Measurements from ENCODE around the gene HTRA2. TPM values are rescaled to one million over a fixed set of nuclear protein-coding genes. Genes with fewer than 3 reads are reported as not detected.

HTRA2 gene
- total RNA-seq, 1 donor from 2014 or later = 53.1 TPM

GRCh38 chr2:74581463-74581862 is 51.7 kb downstream of the HTRA2 start:
- Mint-ChIP-seq H3K4me3 (no peak overlapping the region), H3K4me1 (peaks cover 18% of the 10 kb centered on the region), H3K27me3 (no peaks in the 10 kb centered on the region), H3K27ac (no peak overlapping the region), H3K9me3 (no peaks in the 10 kb centered on the region), H3K36me3 (ENCODE audit: low read depth) (no peaks in the 10 kb centered on the region)
- intact Hi-C loops (cut with micrococcal nuclease) = no loop called here
- POLR2A ChIA-PET = no interaction called here
- ATAC-seq (ENCODE audit: low read depth) (no peak), DNase-seq (no peak)
- no peak for TF ChIP-seq CTCF (IDR thresholded peaks at IDR 0.05)
- CTCF ChIA-PET = no interaction called here

- Mint-ChIP-seq H3K4me1 (peaks cover 11% of the 10 kb centered on the region), H3K27ac (no peak overlapping the region)
Measured at GRCh38 chr2:74582184-74582583, 52.5 kb downstream of the HTRA2 start.

More at GRCh38 chr2:74582184-74582583, 52.5 kb downstream of the HTRA2 start:
- Mint-ChIP-seq H3K9me3 (no peaks in the 10 kb centered on the region), H3K36me3 (ENCODE audit: low read depth) (no peaks in the 10 kb centered on the region), H3K27me3 (no peaks in the 10 kb centered on the region), H3K4me3 (no peak overlapping the region)
- DNase-seq (no peak), ATAC-seq (ENCODE audit: low read depth) (no peak)
- ChIA-PET POLR2A (interaction anchor here (1.0 kb wide), 1 partner anchor 28 kb away, joined by 7 read pairs; the partner anchor contains the start of gene LOXL3), CTCF (no interaction called here)
- intact Hi-C loops (cut with micrococcal nuclease) = no loop called here
- TF ChIP-seq CTCF (IDR thresholded peaks at IDR 0.05) = no peak

Other genes with a start within 250 kb of the HTRA2 start
- 5.4 and 5.9 TPM in 2 replicates for gene SLC4A5, start 186.5 kb upstream of the HTRA2 start, total RNA-seq
- gene DCTN1, start 149.6 kb upstream of the HTRA2 start, total RNA-seq = 122 and 137 TPM in 2 replicates
- gene C2orf81, start 108.3 kb upstream of the HTRA2 start, total RNA-seq = 3.9 and 5.5 TPM in 2 replicates
- 32.3 and 33.5 TPM in 2 replicates for gene WDR54, start 108.2 kb upstream of the HTRA2 start, total RNA-seq
- 8.3 and 11.6 TPM in 2 replicates for gene RTKN, start 88.0 kb upstream of the HTRA2 start, total RNA-seq
- gene INO80B, start 74.8 kb upstream of the HTRA2 start, total RNA-seq = 47.9 and 51.3 TPM in 2 replicates
- gene WBP1, start 71.5 kb upstream of the HTRA2 start, total RNA-seq = 61.4 and 65.3 TPM in 2 replicates
- gene MOGS, start 64.6 kb upstream of the HTRA2 start, total RNA-seq = 70.8 and 85.7 TPM in 2 replicates
- gene MRPL53, start 57.3 kb upstream of the HTRA2 start, total RNA-seq = 86.9 and 98.8 TPM in 2 replicates
- 29.3 and 40.4 TPM in 2 replicates for gene CCDC142, start 46.9 kb upstream of the HTRA2 start, total RNA-seq
- gene TTC31, start 46.9 kb upstream of the HTRA2 start, total RNA-seq = 41.9 and 49.1 TPM in 2 replicates
- gene LBX2, start 30.3 kb upstream of the HTRA2 start, total RNA-seq = 0.69 and 1.2 TPM in 2 replicates
- gene PCGF1, start 22.2 kb upstream of the HTRA2 start, total RNA-seq = 29.3 and 34.7 TPM in 2 replicates
- not detected in 2 replicates for gene TLX2, start 15.5 kb upstream of the HTRA2 start, total RNA-seq
- gene DQX1, start 3.7 kb upstream of the HTRA2 start, total RNA-seq = 0.51 and 0.73 TPM in 2 replicates
- gene AUP1, start 227 bp upstream of the HTRA2 start, total RNA-seq = 167 and 177 TPM in 2 replicates
- gene LOXL3, start 24.0 kb downstream of the HTRA2 start, total RNA-seq = 1.4 and 2.3 TPM in 2 replicates
- gene DOK1, start 24.8 kb downstream of the HTRA2 start, total RNA-seq = 33.8 and 35.1 TPM in 2 replicates
- gene M1AP, start 118.4 kb downstream of the HTRA2 start, total RNA-seq = not detected in 2 replicates
- gene SEMA4F, start 124.3 kb downstream of the HTRA2 start, total RNA-seq = 10.2 and 11.6 TPM in 2 replicates

All from activated B cell treated with CpG ODN at 0.5 μM for 24 hours (primary cell).